Sigmoid colon (tissue), 4 donors: ENCODE data around the gene RGMB.

Experiments used
- CTCF ChIP-seq, 4 experiments: fragments of 450-650 bp in 3 of 4; fragments of 200-600 bp in 1 of 4; IDR thresholded peaks; one replicate each; pipeline ENCODE4 v1.5.1; 2016 to 2019; ENCODE audit warnings: antibody characterized with exemption in 4 of 4, mild to moderate bottlenecking in 3 of 4, moderate library complexity in 2 of 4
- EP300 ChIP-seq, 4 donors: sonication (generic); formaldehyde crosslinking; IDR thresholded peaks; one replicate each; pipeline ENCODE4 v1.6.1; 2017; ENCODE audit warnings: antibody characterized with exemption in 4 of 4
- POLR2AphosphoS5 ChIP-seq, 4 donors: sonication (generic); formaldehyde crosslinking; IDR thresholded peaks; one replicate each; pipeline ENCODE4 v1.6.1; 2017; ENCODE audit warnings: antibody characterized with exemption in 4 of 4

- peak in 1 of 4 experiments; percentile 14 for TF ChIP-seq CTCF (IDR thresholded peaks at IDR 0.05)
- no peak for TF ChIP-seq EP300 (IDR thresholded peaks at IDR 0.05)
- TF ChIP-seq POLR2AphosphoS5 (IDR thresholded peaks at IDR 0.05), result no peak
Observed at GRCh38 chr5:98839469-98840383, 66.3 kb downstream of the RGMB start.
